C4-2B (cell line): ENCODE data around the gene EXOC3L4.
A peak's percentile ranks its signal among the peaks of the same experiment; 100 is the strongest.

ENCODE experiments used
- CTCF ChIP-seq: fragments of 450-650 bp; conservative IDR thresholded peaks from 2 replicates; pipeline ENCODE4 v1.5.1; 2017; ENCODE audit warnings: mild to moderate bottlenecking
- ZFX ChIP-seq: fragments of 450-650 bp; IDR thresholded peaks from 2 replicates; pipeline ENCODE4 v1.6.1; 2017

- no peak for TF ChIP-seq CTCF
- peak; percentile 32; the same call in 1 of the 2 replicates for TF ChIP-seq ZFX
Measured at GRCh38 chr14:103058164-103059055, 36.1 kb upstream of the EXOC3L4 start.
